ENCODE measurements around the gene MYO16. TPM values are rescaled to one million over a fixed set of nuclear protein-coding genes. Genes with fewer than 3 reads are reported as not detected.
"Not testable (repeated sequence)": the region's sequence is repeated elsewhere in the genome, so short reads cannot be mapped to it uniquely, and the experiment has no call there.

MYO16 gene
- total RNA-seq, 1 donor from 2014 or later, result 0.03 TPM

- DNase-seq (ENCODE audit: low read depth), result peak; percentile 1
Measured at GRCh38 chr13:109036078-109036780, 406.8 kb downstream of the MYO16 start.

- no peak for DNase-seq (ENCODE audit: low read depth)
Measured at GRCh38 chr13:109043636-109044035, 414.2 kb downstream of the MYO16 start.

- DNase-seq (ENCODE audit: low read depth), result no peak
Measured at GRCh38 chr13:109055850-109056249, 426.4 kb downstream of the MYO16 start.

- DNase-seq (ENCODE audit: low read depth), result no peak
Measured at GRCh38 chr13:109058087-109058486, 428.7 kb downstream of the MYO16 start.

GRCh38 chr13:109072505-109072904, 443.1 kb downstream of the MYO16 start:
- no peak for DNase-seq (ENCODE audit: low read depth)

DNA sequence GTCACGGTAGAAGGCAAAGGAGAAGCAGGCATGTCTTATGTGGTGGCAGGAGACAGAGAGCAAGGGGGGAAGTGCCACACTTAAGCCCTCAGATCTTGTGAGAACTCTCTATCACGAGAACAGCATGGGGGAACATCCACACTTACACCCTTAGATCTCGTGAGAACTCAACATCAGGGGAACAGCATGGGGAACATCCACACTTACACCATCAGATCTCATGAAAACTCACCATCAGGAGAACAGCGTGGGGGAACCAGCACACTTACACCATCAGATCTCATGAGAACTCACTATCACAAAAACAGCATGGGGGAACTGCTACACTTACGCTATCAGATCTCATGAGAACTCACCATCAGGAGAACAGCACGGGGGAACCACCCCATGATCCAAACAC, 445.0 kb downstream of the MYO16 start:
- no peak for DNase-seq (ENCODE audit: low read depth)

DNA sequence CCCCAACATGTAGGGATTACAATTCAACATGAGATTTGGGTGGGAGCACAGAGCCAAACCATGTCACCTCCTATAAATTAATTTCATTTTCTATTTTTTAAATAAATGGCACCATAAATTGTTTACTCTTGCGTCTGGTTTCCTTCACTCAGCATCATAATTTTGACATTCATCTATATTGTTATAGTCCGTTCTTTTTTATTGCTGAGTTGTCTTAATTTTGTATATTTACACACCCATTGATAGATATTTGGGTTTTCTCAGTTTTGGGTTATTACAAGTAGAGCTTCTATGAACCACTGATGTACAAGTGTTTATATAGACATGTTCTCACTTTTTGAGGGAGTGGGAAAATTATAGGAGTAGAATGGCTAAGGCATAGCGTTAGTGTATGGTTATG, 445.4 kb downstream of the MYO16 start:
- no peak for DNase-seq (ENCODE audit: low read depth)

DNA sequence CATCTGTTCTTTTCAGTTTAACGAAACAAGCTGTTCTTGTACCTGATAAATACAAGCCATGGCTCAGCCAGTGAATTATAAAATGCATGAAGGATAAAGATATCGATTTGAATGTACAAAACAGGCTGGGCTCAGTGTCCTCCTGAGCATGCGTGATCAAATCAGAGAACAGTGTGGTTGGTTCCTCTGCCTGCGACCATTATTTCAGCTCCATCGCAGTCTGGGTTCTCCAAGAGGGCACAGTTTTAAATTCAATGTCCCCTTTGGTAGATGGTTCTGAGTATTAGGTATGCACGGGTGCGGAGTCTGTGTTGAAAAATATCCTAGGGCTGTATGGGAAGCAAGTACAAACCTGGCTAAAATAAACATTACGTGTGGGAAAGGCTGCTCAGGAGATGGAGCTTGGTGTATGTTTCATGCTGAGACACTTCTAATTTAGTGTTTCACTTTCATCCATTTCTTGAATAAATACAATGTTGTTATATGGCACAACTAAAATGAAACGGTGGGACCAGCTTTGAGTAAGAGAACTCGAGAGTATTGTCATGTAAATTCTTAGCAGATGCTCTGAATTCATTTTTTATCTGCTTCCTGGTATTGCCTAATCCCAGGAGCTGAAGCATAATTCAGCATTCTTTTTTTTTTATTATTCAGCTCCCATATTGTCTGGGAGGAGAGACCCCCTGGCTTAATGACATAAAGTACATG, 458.7 kb downstream of the MYO16 start:
- no peak for DNase-seq (ENCODE audit: low read depth)

- no peak for DNase-seq (ENCODE audit: low read depth)
Measured at GRCh38 chr13:109088624-109088917, 459.2 kb downstream of the MYO16 start.

DNA sequence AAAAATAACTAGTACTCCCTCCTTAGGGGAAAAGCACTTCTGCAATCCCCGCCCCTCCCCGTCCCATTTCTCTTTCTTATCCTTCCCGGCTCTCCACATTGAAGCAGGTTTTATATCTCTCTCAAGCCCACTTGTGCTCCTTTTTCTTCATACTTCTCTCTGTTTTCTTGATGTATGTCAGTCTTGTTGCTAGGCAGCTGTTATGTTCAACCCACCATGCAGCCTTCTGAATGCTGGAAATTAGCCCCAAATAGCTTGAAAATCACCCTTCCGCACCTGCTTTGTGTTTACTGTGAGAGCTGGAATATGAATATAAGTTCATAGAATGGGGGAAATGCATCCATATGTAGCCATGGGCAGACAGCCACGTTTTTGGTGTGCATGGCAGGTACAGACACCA, 461.4 kb downstream of the MYO16 start:
- DNase-seq (ENCODE audit: low read depth), result no peak

DNA sequence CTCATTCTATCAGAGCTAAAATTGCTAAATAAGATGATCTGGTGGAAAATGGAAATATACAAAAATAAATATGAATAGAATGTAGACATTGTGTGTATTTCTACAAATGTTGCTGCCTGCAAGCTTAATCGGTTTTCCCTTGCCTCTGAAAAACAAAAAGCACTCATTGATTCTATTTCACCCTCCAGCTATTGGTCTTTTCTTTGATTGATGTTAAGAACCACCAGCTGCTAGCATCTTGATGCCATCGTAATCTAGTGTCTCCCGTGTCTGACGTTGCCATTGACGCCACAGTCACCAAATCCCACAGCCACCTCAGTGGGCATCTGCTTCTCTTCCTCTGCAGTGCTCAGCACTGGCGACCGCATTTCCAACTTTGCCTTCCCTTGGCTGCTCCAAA, 461.8 kb downstream of the MYO16 start:
- DNase-seq (ENCODE audit: low read depth), result no peak

- not testable (repeated sequence) for DNase-seq (ENCODE audit: low read depth)
Measured at GRCh38 chr13:109092186-109092585, 462.8 kb downstream of the MYO16 start.

DNA sequence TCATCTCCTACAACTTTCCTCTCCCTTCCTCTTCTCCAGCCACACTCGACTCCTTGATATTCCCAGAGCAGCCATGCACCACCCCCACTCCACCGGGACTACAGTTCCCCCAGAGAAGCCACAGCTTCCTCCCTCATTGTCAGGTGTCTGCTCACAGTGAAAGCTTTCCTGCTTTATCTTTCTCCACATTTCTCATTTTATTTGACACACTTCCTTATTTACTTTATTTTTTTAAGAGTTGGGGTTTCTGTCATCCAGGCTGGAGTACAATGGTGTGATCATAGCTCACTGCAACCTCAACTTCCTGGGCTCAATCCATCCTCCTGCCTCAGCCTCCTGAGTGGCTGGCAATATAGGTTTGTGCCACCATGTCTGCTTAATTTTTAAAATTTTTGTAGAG, 464.6 kb downstream of the MYO16 start:
- no peak for DNase-seq (ENCODE audit: low read depth)

DNA sequence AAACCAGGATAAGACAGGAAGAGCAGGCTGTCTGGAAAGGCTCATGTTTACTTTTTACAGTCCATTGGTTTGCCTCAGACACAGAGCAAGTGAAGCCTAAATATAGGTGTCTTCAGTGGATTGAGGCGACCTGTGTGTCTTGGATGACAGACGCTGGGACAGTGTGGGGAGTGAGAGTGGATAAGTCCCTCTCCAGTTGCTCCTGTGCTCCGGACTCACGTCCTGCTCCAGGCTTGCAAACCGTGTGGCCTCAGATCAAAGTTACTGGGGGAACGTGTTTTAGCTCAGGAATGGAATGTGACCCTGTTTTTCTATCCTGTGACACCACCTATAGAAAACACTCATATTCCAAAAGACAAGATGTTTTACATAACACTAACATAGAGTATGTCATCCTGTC, 465.7 kb downstream of the MYO16 start:
- DNase-seq (ENCODE audit: low read depth), result peak; percentile 2

DNA sequence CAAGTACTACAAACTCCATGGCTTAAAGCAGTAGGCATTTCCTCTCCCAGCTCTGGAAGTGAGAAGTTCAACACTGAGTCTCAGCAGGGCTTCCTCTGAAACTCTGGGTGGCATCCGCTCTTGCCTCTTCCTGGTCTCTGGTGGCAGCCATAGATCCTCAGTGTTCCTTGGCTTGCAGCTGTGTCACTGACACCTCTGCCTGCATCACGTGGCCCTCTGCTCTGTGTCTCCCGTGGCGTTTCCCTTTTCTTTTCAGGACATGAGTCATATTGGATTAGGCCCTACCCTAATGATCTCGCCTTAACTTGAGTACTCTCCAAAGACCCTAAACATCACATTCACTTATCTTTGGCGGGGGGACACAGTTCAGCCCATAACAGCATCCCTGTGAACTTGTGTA, 466.7 kb downstream of the MYO16 start:
- DNase-seq (ENCODE audit: low read depth), result peak; percentile 1

- peak; percentile 5 for DNase-seq (ENCODE audit: low read depth)
Measured at GRCh38 chr13:109100705-109101304, 471.4 kb downstream of the MYO16 start.

DNA sequence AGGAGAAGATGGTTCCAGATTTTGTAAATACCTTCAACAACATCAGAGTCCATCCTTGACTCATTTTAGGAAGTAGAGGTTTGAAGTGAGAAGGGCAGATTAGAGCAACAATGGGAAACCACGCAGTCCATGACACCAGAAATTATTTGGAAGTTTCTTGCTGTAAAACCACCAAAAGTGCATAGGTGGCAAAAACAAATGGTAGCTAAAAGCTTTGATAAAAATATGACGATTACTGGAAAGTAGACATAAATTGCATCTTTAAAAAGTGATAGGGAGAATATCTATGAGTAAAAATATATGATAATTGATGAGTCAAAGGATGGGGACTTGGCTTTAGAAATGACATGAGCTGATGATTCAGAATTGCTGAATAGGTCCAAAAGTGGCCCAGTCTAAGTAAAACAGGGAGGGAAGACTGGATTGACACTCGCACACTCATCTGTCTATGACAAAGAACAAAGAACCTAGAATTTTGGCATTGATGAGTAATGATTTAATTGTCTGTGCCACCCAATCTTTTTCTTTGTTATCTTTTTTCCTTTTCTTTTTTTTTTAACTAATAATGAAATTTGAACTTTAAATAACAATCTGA, 472.2 kb downstream of the MYO16 start:
- no peak for DNase-seq (ENCODE audit: low read depth)

GRCh38 chr13:109105899-109106298, 476.5 kb downstream of the MYO16 start:
- DNase-seq (ENCODE audit: low read depth), result no peak

DNA sequence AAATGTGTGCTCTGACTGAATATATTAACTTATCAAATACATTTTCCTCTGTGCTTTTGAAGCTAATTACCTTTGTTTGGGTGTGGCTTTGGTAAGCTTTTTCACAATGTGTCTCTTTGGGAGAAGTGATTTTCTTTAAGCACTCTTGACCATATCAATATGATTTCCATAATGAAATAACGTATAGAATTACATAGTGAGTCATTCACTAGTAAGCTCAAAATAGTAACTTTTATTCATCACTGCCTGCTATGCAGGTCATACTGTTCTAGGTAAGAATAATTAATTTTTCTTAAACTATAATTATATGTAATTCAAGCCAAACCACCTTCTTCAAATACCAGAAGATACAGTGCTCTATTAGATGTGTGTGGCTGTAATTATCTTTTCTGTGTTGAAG, 480.7 kb downstream of the MYO16 start:
- no peak for DNase-seq (ENCODE audit: low read depth)

DNA sequence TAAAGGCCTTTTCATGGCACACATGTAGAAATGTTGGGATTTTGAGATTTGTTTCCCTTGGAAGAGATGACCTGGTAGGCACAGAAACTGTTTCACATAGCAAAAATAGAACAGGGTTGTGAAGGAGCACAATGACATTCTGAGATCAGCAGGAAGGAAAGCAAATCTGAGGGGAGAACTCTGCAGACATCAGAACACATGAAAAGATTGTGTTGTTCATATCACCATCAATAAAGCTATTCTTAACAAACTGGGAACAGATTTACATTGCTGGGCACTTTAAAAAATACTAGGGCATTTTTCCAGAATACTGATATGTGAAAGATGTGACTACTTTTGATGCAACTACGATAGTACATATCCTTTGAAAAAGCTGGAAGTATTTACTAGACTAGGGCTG, 481.7 kb downstream of the MYO16 start:
- no peak for DNase-seq (ENCODE audit: low read depth)

DNA sequence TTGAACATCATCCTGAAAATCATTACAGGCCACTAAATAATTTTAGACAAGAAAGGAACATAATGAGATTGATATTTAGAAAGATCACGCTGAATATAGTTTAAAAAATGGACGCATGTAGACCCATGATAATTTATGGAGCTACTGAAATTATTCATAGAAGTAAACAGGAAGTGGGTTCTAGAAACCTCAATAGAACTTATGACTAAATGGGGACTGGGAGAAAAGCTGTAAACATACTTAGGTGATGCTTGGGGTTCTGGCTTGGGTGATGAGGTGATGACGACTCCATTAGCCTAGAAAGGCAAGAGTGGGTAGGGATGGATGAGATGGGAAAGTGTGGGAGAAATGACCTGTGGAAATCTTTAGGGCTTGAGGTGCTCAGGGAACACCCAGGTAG, 484.0 kb downstream of the MYO16 start:
- DNase-seq (ENCODE audit: low read depth), result no peak

DNA sequence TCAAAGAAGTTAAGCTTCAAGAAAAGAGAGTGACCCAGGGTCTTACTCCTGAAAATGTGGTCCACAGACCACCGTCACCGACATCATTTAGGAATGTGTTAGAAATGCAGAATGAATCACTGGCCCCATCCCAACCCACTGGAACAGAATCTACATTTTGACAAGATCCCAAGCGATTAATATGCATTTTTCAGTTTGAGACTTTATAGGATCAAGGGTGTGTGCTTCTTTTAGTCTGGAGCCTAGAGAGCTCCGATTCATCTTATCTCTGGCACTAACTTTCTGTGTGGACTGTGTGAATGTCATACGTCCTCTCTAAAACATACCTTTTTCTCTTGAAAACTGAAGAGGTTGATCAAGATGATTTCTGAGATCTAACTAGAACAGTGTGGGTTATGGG, 484.8 kb downstream of the MYO16 start:
- no peak for DNase-seq (ENCODE audit: low read depth)
